Measurements from ENCODE around the gene ABCG1. TPM values are rescaled to one million over a fixed set of nuclear protein-coding genes. Genes with fewer than 3 reads are reported as not detected.

ABCG1 gene
- total RNA-seq, 2 donors from 2014 or later, result 53.1 to 55.5 TPM

DNA sequence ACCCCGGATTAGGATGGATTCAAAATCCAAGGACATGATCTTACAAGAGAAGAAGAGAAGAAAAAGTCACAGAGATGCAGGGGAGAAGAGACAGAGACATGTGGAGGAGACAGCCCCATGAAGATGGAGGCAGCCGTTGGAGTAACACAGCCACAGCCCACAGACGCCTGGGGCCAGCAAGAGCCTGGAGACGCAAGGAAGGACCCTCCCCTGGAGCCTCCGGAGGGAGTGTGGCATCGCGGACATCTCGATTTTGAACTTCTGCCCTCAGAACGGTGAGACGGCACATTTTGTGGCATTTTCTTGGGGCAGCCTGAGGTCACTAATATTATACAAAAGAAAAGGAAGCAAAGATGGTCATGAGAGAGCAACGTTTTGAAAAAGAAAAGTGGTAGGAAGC is 28.8 kb downstream of the ABCG1 start:
- H3K9me3 Mint-ChIP-seq, result no peaks in the 10 kb centered on the region
- H3K4me3 Mint-ChIP-seq, result no peak overlapping the region
- ATAC-seq (replicated peaks in 1 of 2), result no peak
- no peak overlapping the region for H3K27ac Mint-ChIP-seq
- H3K4me1 Mint-ChIP-seq (ENCODE audit: low read depth), result peaks cover 11% of the 10 kb centered on the region
- peaks cover 2 to 8% of the 10 kb centered on the region in 2 donors for H3K36me3 Mint-ChIP-seq (ENCODE audit: insufficient read depth in 2 of 2)
- no peaks in the 10 kb centered on the region for H3K27me3 Mint-ChIP-seq (ENCODE audit: low read depth)
- DNase-seq, result no peak

DNA sequence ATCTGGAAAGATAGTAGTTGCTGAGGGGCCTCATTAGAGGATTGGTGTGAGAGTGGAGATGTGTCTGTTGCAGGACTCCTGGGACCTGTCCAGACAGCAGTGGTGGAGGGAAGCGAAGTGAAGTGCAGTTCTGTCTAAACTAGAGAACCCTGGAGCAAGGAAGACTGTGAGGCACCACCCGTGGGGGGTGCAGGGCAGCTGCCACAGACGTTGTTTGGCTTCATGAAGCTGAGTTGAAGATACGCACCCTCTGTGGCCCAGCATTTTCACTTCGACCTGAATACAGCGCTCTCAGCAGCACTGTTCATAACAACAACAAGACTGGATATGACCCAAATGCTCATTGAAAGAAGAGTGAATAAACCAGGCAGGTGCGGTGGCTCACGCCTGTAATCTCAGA is 29.3 kb downstream of the ABCG1 start:
- H3K4me3 Mint-ChIP-seq, result no peak overlapping the region
- H3K36me3 Mint-ChIP-seq (ENCODE audit: insufficient read depth in 2 of 2), result peaks cover 2 to 8% of the 10 kb centered on the region in 2 donors
- DNase-seq (no peak), ATAC-seq (replicated peaks in 1 of 2) (no peak)
- no peaks in the 10 kb centered on the region for H3K9me3 Mint-ChIP-seq
- H3K4me1 Mint-ChIP-seq (ENCODE audit: low read depth), result peaks cover 6% of the 10 kb centered on the region
- H3K27ac Mint-ChIP-seq, result no peak overlapping the region
- H3K27me3 Mint-ChIP-seq (ENCODE audit: low read depth), result no peaks in the 10 kb centered on the region

DNA sequence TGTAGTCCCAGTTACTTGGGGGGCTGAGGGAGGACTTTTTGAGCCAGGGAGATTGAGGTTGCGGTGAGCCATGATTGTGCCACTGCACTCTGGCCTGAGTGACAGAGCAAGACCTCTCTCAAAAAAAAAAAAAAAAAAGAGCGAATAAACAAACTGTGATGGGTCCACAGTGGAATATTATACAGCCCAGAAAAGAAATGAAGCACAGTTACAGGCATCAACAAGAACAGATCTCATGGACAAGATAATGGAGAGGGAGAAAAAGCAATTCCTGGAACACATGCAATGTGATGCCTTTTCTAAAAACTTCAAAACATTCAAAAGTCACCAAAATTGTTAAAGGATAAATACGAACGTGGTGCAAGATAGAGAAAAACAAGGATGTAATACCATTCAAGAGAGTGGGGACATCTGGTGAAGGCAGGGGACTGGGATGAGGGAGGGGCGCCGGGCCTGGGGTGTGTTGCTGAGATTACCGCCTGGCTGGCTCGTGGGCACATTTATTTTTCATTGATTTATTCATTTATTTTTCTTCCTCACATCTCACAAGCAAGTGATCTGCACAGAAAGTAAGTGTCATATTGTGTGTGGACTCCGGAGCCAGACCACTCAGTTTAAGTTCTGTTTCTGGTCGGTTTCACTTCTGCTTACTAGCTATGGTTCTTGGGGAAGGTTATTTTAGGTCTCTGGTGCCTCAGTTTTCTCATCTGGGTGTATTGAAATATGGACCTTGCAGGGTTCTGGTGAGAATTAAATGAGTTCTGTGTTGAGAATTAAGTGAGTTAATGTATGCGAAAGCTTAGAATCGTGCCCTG is 30.1 kb downstream of the ABCG1 start:
- Mint-ChIP-seq H3K4me1 (ENCODE audit: low read depth) (peaks cover 12% of the 10 kb centered on the region), H3K27me3 (ENCODE audit: low read depth) (no peaks in the 10 kb centered on the region), H3K4me3 (no peak overlapping the region), H3K9me3 (no peaks in the 10 kb centered on the region), H3K36me3 (ENCODE audit: insufficient read depth in 2 of 2) (peaks cover 2 to 8% of the 10 kb centered on the region in 2 donors), H3K27ac (no peak overlapping the region)
- no peak for DNase-seq
- ATAC-seq (replicated peaks in 1 of 2), result no peak

DNA sequence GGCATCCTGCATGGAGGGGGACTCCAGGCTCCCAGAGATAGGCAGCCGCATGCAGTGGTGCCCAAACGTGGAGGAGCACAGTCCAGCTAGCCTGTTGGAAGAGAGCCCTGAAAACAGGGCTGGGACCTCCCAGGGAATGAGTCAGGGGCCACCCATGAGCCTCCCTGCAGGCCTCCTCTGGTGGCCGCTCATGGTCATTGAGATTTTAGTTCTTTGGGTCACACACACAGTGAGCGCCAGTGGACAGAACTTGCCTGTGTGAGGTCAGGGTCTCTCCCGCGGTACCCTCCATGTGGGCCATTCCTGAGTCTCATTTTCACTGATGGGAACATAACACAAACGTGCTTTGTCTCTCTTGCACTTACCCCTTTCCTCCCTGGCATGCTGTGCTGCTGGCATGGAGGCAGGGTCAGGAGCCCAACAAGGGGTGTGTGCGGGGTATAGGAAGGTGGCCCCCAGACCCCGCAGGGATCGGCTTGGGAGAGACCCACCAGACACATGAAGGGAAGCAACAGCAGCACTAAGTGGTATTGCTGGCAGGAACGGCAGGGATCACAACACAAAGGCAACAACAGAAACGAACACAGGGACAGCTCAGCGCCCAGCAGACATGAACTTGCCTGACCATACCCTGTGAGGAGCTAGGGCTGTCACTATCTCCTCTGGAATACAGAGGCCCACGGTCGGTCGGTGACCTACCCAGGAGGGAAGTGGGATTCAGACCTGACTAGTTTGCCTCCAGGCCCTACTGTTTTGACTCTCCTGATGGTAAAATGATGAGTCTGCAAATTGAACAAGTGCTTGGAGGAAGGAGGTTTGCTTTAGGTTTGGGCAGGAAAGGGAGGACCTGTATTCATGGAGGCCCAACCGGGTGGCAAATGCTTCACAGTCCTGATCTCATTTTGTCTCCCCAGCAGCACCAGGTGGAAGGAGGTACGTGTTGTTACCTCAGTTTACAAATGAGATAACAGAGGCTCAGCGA is 31.8 kb downstream of the ABCG1 start:
- DNase-seq (no peak), ATAC-seq (replicated peaks in 1 of 2) (peak in 1 of 2 donors; percentile 11)
- no peak overlapping the region for H3K27ac Mint-ChIP-seq
- no peaks in the 10 kb centered on the region for H3K9me3 Mint-ChIP-seq
- no peak overlapping the region for H3K4me3 Mint-ChIP-seq
- H3K27me3 Mint-ChIP-seq (ENCODE audit: low read depth), result no peaks in the 10 kb centered on the region
- H3K36me3 Mint-ChIP-seq (ENCODE audit: insufficient read depth in 2 of 2), result peaks cover 2 to 6% of the 10 kb centered on the region in 2 donors
- H3K4me1 Mint-ChIP-seq (ENCODE audit: low read depth), result peaks cover 19% of the 10 kb centered on the region

DNA sequence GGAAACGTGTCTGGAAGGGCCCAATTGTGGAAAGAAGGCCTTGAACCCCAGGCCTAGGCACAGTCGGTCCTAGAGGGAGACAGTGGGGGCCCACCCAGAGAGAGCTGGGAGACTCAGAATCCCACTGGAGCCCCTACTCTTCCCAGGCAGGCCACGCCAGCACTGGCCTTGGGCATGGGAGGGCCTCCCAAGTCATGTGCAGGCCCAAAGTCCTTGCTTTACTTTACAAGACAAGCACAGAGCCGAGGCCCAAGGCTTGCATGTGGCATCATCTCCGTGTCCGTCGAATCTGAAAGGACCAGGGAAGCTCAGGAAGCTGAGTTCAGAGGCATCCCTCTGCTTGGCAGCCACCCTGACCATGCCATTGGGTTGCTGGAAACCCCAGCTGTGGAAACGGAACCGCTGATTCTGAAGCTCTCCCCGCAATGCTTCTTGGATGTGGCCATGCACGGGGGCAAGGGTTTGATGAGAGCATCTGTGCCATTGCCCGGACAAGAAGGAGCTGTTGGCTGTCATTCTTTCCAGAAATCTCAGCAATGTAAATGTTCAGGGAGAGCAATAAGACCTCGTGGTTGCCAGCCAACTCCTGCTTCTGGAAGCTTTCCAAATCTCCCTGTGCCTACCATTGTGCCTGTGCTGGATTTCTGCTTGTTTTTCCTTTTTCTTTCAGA is 32.8 kb downstream of the ABCG1 start:
- DNase-seq (no peak), ATAC-seq (replicated peaks in 1 of 2) (no peak)
- H3K27ac Mint-ChIP-seq, result no peak overlapping the region
- H3K27me3 Mint-ChIP-seq (ENCODE audit: low read depth), result no peaks in the 10 kb centered on the region
- H3K4me1 Mint-ChIP-seq (ENCODE audit: low read depth), result peaks cover 22% of the 10 kb centered on the region
- no peaks in the 10 kb centered on the region for H3K9me3 Mint-ChIP-seq
- H3K4me3 Mint-ChIP-seq, result no peak overlapping the region
- peaks cover 2 to 6% of the 10 kb centered on the region in 2 donors for H3K36me3 Mint-ChIP-seq (ENCODE audit: insufficient read depth in 2 of 2)

DNA sequence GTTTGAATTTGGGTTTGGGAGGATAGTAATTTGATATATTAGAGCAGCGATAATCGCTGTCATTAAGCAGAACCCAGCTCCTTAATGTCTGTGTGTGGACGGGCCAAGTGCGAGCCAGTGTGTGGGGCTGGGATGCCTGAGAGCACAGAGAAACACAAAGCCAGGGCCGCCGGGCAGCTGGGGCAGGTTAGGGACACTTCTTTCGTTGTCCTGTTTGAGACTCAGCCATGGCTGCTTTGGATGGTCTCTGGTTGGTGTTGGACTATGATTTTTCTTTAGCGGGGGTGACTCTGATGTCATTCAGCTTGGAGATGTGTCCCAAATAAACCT is 33.4 kb downstream of the ABCG1 start:
- H3K9me3 Mint-ChIP-seq, result no peaks in the 10 kb centered on the region
- no peak overlapping the region for H3K4me3 Mint-ChIP-seq
- no peak for ATAC-seq (replicated peaks in 1 of 2)
- peaks cover 22% of the 10 kb centered on the region for H3K4me1 Mint-ChIP-seq (ENCODE audit: low read depth)
- DNase-seq, result no peak
- no peaks in the 10 kb centered on the region for H3K27me3 Mint-ChIP-seq (ENCODE audit: low read depth)
- H3K27ac Mint-ChIP-seq, result no peak overlapping the region
- H3K36me3 Mint-ChIP-seq (ENCODE audit: insufficient read depth in 2 of 2), result peaks cover 2 to 6% of the 10 kb centered on the region in 2 donors

DNA sequence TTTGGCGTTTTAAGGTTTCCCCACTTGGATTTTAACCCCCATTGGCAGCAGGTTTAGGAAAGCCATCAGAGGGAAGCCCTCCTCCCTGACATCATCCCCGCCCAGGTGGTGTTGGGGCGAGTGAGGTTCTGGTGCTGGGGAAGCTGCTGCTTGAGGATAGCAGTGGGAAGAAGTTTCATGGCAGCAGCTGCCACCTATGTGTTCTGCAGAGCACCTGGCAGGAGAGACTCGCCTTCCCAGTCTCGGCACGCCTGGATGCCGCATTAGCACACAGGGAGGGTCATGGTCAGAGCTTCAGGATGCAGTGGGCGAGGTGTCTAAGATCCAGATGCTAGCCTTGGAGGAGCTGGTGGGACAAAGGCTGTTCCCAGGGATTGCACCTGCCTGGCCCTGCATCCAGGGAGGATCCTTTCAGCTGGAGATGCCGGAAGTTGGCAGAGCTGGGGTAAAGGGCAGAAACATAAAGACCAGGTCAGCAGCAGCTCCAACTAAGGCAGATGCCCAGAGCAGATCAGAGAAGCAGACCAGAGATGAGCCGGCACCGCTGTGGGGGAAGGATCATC is 33.9 kb downstream of the ABCG1 start:
- ATAC-seq (replicated peaks in 1 of 2) (no peak), DNase-seq (no peak)
- Mint-ChIP-seq H3K27ac (no peak overlapping the region), H3K4me1 (ENCODE audit: low read depth) (peaks cover 26% of the 10 kb centered on the region), H3K4me3 (no peak overlapping the region), H3K9me3 (no peaks in the 10 kb centered on the region), H3K27me3 (ENCODE audit: low read depth) (no peaks in the 10 kb centered on the region), H3K36me3 (ENCODE audit: insufficient read depth in 2 of 2) (peaks cover 0 to under 1% of the 10 kb centered on the region in 2 donors)

DNA sequence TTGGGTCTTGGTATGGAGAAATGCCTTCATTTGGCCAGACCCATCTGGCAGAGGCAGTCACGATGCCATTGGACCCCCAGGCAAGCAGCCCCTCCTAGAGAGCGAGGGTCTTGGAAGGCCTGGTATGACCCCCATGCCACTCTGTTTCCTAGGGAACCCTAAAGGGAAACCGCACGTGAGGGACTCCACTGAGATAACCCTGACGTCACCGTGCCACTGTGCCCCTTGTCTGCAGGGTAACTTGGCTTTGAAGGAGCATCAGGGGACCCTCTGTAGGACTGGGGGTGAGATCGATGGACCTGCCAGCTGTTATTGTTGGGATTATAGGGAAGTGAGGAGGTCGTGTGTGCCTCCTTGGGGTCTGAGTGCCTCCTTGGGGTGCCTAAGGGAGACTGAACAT is 34.5 kb downstream of the ABCG1 start:
- Mint-ChIP-seq H3K27ac (no peak overlapping the region), H3K4me1 (ENCODE audit: low read depth) (peaks cover 32% of the 10 kb centered on the region), H3K27me3 (ENCODE audit: low read depth) (no peaks in the 10 kb centered on the region), H3K4me3 (no peak overlapping the region), H3K36me3 (ENCODE audit: insufficient read depth in 2 of 2) (no peaks in the 10 kb centered on the region), H3K9me3 (no peaks in the 10 kb centered on the region)
- no peak for DNase-seq
- no peak for ATAC-seq (replicated peaks in 1 of 2)

DNA sequence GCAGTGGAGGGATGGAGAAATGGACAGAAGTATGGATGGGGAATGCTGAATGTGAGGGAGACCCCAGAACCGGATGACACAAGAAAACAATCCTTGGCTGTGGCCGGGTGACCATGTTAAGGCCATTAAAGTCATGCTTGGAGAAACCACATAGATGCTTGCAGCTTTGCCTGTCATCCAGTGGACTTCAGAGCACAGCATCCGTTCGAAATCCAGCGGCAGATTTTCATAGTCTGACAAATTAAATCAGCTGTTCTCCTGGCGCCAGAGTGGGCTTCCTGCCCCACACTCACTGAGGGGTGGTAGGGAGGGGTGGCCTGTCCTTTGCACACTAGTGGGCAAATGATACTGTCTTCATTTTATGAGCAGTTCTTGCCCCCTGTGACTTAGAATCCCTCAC is 35.1 kb downstream of the ABCG1 start:
- H3K9me3 Mint-ChIP-seq, result no peaks in the 10 kb centered on the region
- H3K36me3 Mint-ChIP-seq (ENCODE audit: insufficient read depth in 2 of 2), result no peaks in the 10 kb centered on the region
- no peak overlapping the region for H3K27ac Mint-ChIP-seq
- no peak for DNase-seq
- ATAC-seq (replicated peaks in 1 of 2), result no peak
- peaks cover 37% of the 10 kb centered on the region for H3K4me1 Mint-ChIP-seq (ENCODE audit: low read depth)
- H3K4me3 Mint-ChIP-seq, result no peak overlapping the region
- H3K27me3 Mint-ChIP-seq (ENCODE audit: low read depth), result no peaks in the 10 kb centered on the region

DNA sequence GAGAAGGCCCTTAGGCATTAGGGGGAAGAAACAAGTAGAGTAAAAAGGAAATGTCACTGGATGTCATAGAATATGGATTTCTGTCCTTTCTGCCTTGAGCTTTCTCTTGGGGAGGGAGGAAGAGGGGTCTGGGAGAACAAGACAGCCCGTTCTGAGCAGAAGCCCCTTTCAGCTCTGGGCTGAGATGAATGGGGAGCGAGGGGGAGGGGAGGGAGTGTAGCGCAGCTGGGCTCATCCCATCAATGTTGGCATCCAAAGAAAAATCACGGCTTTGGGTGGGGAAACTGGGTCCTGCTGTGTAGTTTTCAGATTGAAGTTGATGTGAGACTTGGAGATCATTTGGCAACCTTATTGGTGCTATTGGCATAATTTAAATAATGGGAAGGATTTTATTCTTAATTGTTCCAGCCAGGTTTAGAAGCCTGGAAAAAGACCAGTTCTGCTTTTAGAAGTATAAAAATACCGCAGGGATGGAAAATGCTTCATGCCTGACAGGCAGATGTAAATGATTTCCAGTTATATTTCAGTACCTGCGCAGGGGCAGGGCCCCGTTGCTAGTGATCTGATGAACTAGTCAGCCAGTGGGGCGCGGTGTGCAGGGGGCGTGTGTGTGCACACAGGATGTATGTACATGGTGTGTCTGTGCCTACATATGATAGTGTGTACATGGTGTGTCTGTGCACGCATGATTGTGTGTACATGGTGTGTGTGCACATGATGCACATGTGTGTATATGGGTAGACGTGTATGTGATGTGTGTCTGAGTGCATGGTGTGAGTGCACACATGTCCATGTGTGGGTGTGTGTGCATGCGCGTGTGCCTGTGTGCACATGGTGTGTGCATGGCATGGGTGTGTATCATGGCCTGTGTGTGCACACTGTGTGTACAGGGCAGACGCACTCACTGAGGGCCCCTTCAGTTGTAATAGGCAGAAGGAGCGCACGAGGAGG is 36.0 kb downstream of the ABCG1 start:
- DNase-seq, result no peak
- Mint-ChIP-seq H3K27ac (no peak overlapping the region), H3K27me3 (ENCODE audit: low read depth) (no peaks in the 10 kb centered on the region), H3K36me3 (ENCODE audit: insufficient read depth in 2 of 2) (no peaks in the 10 kb centered on the region), H3K4me1 (ENCODE audit: low read depth) (peaks cover 38% of the 10 kb centered on the region), H3K4me3 (no peak overlapping the region), H3K9me3 (no peaks in the 10 kb centered on the region)
- ATAC-seq (replicated peaks in 1 of 2), result no peak

DNA sequence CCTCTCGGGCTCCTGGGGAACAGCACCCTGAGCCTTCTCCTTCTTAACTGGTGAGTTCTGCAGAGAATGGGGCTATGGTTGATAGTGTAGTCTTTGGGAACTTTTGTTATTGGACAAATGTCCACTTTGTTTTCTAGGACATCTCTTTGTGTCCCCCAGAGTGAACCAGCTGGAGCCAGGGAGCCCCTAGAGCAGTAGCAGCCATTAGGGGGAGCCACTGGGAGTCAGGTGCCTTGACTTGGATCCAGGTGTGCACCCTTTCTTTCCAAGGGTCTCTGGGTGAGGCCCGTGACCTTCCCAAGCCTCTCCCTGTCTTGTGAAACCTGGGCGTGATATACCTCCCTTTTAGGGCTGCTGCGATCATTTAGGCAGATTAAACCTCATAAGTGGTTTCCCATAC is 36.9 kb downstream of the ABCG1 start:
- peaks cover 38% of the 10 kb centered on the region for H3K4me1 Mint-ChIP-seq (ENCODE audit: low read depth)
- H3K9me3 Mint-ChIP-seq, result no peaks in the 10 kb centered on the region
- ATAC-seq (replicated peaks in 1 of 2), result no peak
- no peak overlapping the region for H3K4me3 Mint-ChIP-seq
- H3K36me3 Mint-ChIP-seq (ENCODE audit: insufficient read depth in 2 of 2), result no peaks in the 10 kb centered on the region
- no peak overlapping the region for H3K27ac Mint-ChIP-seq
- no peaks in the 10 kb centered on the region for H3K27me3 Mint-ChIP-seq (ENCODE audit: low read depth)
- no peak for DNase-seq

DNA sequence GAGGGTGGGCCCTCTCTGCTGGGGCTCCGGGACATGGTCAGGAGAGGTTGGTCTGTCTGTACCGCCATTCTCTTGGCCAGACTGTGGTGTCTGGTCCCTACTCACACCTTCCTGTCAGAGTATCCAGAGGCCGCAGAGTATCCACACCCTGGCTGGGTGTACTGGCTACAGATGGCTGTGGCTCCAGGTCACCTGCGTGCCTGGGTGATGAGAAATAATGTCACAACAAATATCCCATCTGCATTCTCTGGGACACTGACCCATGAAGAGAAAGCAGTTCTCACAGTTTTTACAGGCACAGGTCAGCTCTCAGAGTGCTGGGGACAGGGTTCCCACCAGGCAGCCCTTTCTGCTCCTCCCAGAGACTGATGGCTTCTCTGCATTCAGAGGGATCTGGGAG is 37.4 kb downstream of the ABCG1 start:
- H3K36me3 Mint-ChIP-seq (ENCODE audit: insufficient read depth in 2 of 2), result no peaks in the 10 kb centered on the region
- no peak for DNase-seq
- no peak overlapping the region for H3K27ac Mint-ChIP-seq
- H3K4me3 Mint-ChIP-seq, result no peak overlapping the region
- H3K27me3 Mint-ChIP-seq (ENCODE audit: low read depth), result no peaks in the 10 kb centered on the region
- peaks cover 38% of the 10 kb centered on the region for H3K4me1 Mint-ChIP-seq (ENCODE audit: low read depth)
- ATAC-seq (replicated peaks in 1 of 2), result no peak
- H3K9me3 Mint-ChIP-seq, result no peaks in the 10 kb centered on the region

Data from activated T-cell treated with anti-CD3 and anti-CD28 coated beads, Interleukin-2, amount 50 U/mL, for 72 hours (primary cell).